Hypothalamus (tissue), 51 donors: ENCODE results near the gene PRR9.
"Not testable (repeated sequence)": the region's sequence is repeated elsewhere in the genome, so short reads cannot be mapped to it uniquely, and the experiment has no call there.

Source experiments
- DNase-seq, 51 donors: peaks; one replicate each; lab custom pipeline; 2025; lab: John Stamatoyannopoulos, UW

Gene PRR9

GRCh38 chr1:153217212-153217611, at the start of gene PRR9:
PRR9 (plus strand) TSS chr1:153217584; CDS start chr1:153218145, 561 bp downstream.
- no peak for DNase-seq

GRCh38 chr1:153168686-153169085, 48.7 kb upstream of the PRR9 start:
- DNase-seq, result no peak

- DNase-seq, result no peak
Observed at GRCh38 chr1:153174624-153175023, 42.8 kb upstream of the PRR9 start.

- no peak for DNase-seq
Observed at GRCh38 chr1:153178922-153179321, 38.5 kb upstream of the PRR9 start.

- DNase-seq, result no peak
Observed at GRCh38 chr1:153180556-153180955, 36.8 kb upstream of the PRR9 start.

GRCh38 chr1:153188301-153188700, 29.1 kb upstream of the PRR9 start:
- DNase-seq, result not testable (repeated sequence)

GRCh38 chr1:153190373-153190772, 27.0 kb upstream of the PRR9 start:
- DNase-seq, result no peak

- no peak for DNase-seq
Observed at GRCh38 chr1:153192697-153193096, 24.7 kb upstream of the PRR9 start.

GRCh38 chr1:153194331-153195050, 22.9 kb upstream of the PRR9 start:
- DNase-seq, result no peak

GRCh38 chr1:153195216-153195615, 22.2 kb upstream of the PRR9 start:
- no peak for DNase-seq

GRCh38 chr1:153202006-153202405, 15.4 kb upstream of the PRR9 start:
- no peak for DNase-seq

- no peak for DNase-seq
Observed at GRCh38 chr1:153203130-153203529, 14.3 kb upstream of the PRR9 start, which contains the start of gene LELP1. LELP1 (plus strand) TSS chr1:153203430; CDS start chr1:153204708, 1,278 bp downstream.

GRCh38 chr1:153206631-153207030, 10.8 kb upstream of the PRR9 start:
- no peak for DNase-seq

GRCh38 chr1:153210206-153210605, 7.2 kb upstream of the PRR9 start:
- no peak for DNase-seq

- no peak for DNase-seq
Observed at GRCh38 chr1:153212201-153212600, 5.2 kb upstream of the PRR9 start.

- DNase-seq, result no peak
Observed at GRCh38 chr1:153213519-153213918, 3.9 kb upstream of the PRR9 start.

GRCh38 chr1:153217744-153218416, 496 bp downstream of the PRR9 start:
- no peak for DNase-seq

- peak in 21 of 51 donors; percentile 2 to 62 (median 17) for DNase-seq
Observed at GRCh38 chr1:153220606-153221303, 3.4 kb downstream of the PRR9 start.

- DNase-seq, result peak in 46 of 51 donors; percentile 2 to 76 (median 42)
Observed at GRCh38 chr1:153223040-153223891, 5.9 kb downstream of the PRR9 start.

GRCh38 chr1:153227810-153228209, 10.4 kb downstream of the PRR9 start:
- DNase-seq, result no peak

- no peak for DNase-seq
Observed at GRCh38 chr1:153228491-153228890, 11.1 kb downstream of the PRR9 start.
